OCI-LY1 (cell line): ENCODE measurements around the gene FAM3D.

Experiments
- EZH2 ChIP-seq: fragments of 200-600 bp; sonication (generic), shearing (Covaris generic); IDR thresholded peaks from 2 replicates; pipeline ENCODE4 v1.8.0; 2017; ENCODE audit warnings: borderline replicate concordance, mixed run types, mild to moderate bottlenecking, antibody characterized with exemption, low read length, moderate library complexity, mixed read lengths
- TF ChIP-seq, protein P1 (sequence below): fragments of 200-600 bp; sonication (generic), shearing (Covaris generic); IDR thresholded peaks from 2 replicates; pipeline ENCODE4 v1.5.1; 2017; ENCODE audit warnings: mild to moderate bottlenecking, antibody characterized with exemption, low read length, moderate library complexity, mixed read lengths

DNA sequence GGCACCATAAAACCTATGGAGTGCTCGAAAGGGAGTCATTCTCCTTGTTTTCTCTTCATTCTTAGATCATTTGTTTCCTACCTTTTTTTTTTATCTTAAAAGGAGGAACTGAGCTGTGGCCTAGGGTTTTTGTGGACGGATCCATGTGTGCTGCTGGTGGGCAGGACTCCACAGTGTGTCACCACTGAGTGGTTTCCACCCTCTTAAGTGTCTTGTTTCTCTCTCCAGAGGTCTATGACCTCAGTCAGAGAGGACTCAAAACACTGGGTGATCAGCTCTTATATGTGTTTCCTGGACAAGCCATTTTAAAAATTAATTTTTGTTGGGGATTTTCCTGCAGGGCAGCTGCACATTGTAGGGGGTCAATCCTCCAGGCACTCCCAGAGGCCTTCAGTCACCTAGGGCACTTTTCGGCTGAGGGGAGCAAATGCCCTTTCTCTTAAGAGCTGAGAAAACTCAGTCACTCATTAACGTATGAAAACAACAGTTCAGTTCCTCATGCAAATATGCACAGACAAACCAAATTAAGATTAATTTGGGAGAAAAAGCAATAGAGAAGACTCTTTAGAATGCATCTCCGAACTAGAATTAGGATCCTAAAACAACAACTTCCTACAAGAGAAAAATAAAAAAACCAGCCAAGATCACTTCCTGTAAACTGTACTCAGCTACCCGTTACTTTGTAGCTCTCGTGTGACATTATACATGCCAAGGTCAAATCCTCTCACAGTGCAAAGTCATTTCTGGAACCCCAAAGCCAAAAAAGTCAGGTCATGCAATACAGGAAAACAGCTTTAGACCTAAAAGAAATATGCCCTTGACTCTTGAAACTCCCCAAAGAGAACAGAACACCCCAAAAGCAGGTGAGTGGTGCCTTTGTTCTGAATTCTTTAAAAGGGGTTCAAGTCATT, 27.6 kb upstream of the FAM3D start:
- TF ChIP-seq, protein P1, sequence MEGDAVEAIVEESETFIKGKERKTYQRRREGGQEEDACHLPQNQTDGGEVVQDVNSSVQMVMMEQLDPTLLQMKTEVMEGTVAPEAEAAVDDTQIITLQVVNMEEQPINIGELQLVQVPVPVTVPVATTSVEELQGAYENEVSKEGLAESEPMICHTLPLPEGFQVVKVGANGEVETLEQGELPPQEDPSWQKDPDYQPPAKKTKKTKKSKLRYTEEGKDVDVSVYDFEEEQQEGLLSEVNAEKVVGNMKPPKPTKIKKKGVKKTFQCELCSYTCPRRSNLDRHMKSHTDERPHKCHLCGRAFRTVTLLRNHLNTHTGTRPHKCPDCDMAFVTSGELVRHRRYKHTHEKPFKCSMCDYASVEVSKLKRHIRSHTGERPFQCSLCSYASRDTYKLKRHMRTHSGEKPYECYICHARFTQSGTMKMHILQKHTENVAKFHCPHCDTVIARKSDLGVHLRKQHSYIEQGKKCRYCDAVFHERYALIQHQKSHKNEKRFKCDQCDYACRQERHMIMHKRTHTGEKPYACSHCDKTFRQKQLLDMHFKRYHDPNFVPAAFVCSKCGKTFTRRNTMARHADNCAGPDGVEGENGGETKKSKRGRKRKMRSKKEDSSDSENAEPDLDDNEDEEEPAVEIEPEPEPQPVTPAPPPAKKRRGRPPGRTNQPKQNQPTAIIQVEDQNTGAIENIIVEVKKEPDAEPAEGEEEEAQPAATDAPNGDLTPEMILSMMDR: no peak
- TF ChIP-seq EZH2: no peak
